Tibial artery (tissue), 4 donors: ENCODE data around the gene MAP3K20.

ENCODE experiments used
- DNase-seq, 2 donors: peaks; one replicate each; pipeline ENCODE4 v3.0.0-alpha.2; 2019
- H3K27ac ChIP-seq, 2 donors: fragments of 200-600 bp; sonication (generic) in 1 of 2; 1 replicate in 1 of 2; 2 replicates in 1 of 2; pipeline ENCODE4 v1.5.1; 2018 to 2019; ENCODE audit warnings: mild to moderate bottlenecking in 1 of 2
- H3K27me3 ChIP-seq, 2 donors: fragments of 200-600 bp; sonication (generic) in 1 of 2; one replicate each; pipeline versions ENCODE4 v1.5.1 to v1.6.0; 2016 to 2019
- H3K36me3 ChIP-seq, 3 donors: fragments of 200-600 bp; sonication (generic) in 2 of 3; one replicate each; pipeline ENCODE4 v1.5.1; 2016 to 2019; ENCODE audit warnings: mild to moderate bottlenecking in 2 of 3
- H3K4me1 ChIP-seq, 4 donors: fragments of 200-600 bp; sonication (generic) in 2 of 4; 1 replicate in 3 of 4; 2 replicates in 1 of 4; pipeline ENCODE4 v1.5.1; 2016 to 2019
- H3K4me3 ChIP-seq, 2 donors: fragments of 200-600 bp; sonication (generic) in 1 of 2; 1 replicate in 1 of 2; 2 replicates in 1 of 2; pipeline ENCODE4 v1.5.1; 2018 to 2019; ENCODE audit warnings: mild to moderate bottlenecking in 2 of 2
- H3K9me3 ChIP-seq, 3 donors: fragments of 200-600 bp; sonication (generic) in 1 of 3; one replicate each; pipeline ENCODE4 v1.5.1; 2016 to 2019
- intact Hi-C: fragments of 100-400 bp; cut with DNase I; formaldehyde crosslinking; loops from one replicate; pipeline ENCODE4 v1.15.0; 2023; ENCODE audit warnings: low total_unique reads
- TF ChIP-seq, protein P1 (sequence below), 2 experiments: fragments of 200-600 bp in 1 of 2; fragments of 450-650 bp in 1 of 2; IDR thresholded peaks; one replicate each; pipeline ENCODE4 v1.5.1; 2017 to 2019; ENCODE audit warnings: antibody characterized with exemption in 2 of 2, mild to moderate bottlenecking in 1 of 2, moderate library complexity in 1 of 2

Gene MAP3K20

GRCh38 chr2:173075781-173076580 is at the start of gene MAP3K20:
MAP3K20 (plus strand) TSS chr2:173075846; CDS start chr2:173091032, 15,186 bp downstream.
- intact Hi-C loops: loop anchor here (5.0 kb wide), 1 partner anchor 131 kb away; no protein-coding TSS in a partner anchor
- TF ChIP-seq, protein P1, sequence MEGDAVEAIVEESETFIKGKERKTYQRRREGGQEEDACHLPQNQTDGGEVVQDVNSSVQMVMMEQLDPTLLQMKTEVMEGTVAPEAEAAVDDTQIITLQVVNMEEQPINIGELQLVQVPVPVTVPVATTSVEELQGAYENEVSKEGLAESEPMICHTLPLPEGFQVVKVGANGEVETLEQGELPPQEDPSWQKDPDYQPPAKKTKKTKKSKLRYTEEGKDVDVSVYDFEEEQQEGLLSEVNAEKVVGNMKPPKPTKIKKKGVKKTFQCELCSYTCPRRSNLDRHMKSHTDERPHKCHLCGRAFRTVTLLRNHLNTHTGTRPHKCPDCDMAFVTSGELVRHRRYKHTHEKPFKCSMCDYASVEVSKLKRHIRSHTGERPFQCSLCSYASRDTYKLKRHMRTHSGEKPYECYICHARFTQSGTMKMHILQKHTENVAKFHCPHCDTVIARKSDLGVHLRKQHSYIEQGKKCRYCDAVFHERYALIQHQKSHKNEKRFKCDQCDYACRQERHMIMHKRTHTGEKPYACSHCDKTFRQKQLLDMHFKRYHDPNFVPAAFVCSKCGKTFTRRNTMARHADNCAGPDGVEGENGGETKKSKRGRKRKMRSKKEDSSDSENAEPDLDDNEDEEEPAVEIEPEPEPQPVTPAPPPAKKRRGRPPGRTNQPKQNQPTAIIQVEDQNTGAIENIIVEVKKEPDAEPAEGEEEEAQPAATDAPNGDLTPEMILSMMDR (IDR thresholded peaks at IDR 0.05): peak; percentile 35 to 47
- H3K4me3 ChIP-seq: peak within 1 kb of the TSS; percentile 72 to 84
- H3K27ac ChIP-seq: peak within 1 kb of the TSS; percentile 94 to 100
- peaks cover 0 to 68% (median 14%) of the 10 kb centered on the region in 4 donors for H3K4me1 ChIP-seq
- DNase-seq: peak; percentile 86 to 91
- no peaks in the 10 kb centered on the region for H3K9me3 ChIP-seq
- no peaks in the 10 kb centered on the region for H3K27me3 ChIP-seq
- H3K36me3 ChIP-seq: no peaks in the 10 kb centered on the region

- Histone ChIP-seq H3K36me3 (no peaks in the 10 kb centered on the region), H3K4me1 (peaks cover 0 to 22% (median 9%) of the 10 kb centered on the region in 4 donors), H3K27me3 (no peaks in the 10 kb centered on the region), H3K9me3 (no peaks in the 10 kb centered on the region), H3K4me3 (no peak overlapping the region), H3K27ac (no peak overlapping the region)
- DNase-seq: no peak
- TF ChIP-seq, protein P1 (IDR thresholded peaks at IDR 0.05): no peak
- intact Hi-C loops: loop anchor here (5.0 kb wide), 1 partner anchor 186 kb away; no protein-coding TSS in a partner anchor
Observed at GRCh38 chr2:173026479-173026878, 49.2 kb upstream of the MAP3K20 start.

GRCh38 chr2:173027181-173028128 is 48.2 kb upstream of the MAP3K20 start:
- DNase-seq: peak; percentile 88 to 95
- TF ChIP-seq, protein P1 (IDR thresholded peaks at IDR 0.05): peak; percentile 93 to 96
- no peak overlapping the region for H3K4me3 ChIP-seq
- H3K36me3 ChIP-seq: no peaks in the 10 kb centered on the region
- H3K9me3 ChIP-seq: no peaks in the 10 kb centered on the region
- peak overlapping the region; percentile 70 to 74 for H3K27ac ChIP-seq
- H3K27me3 ChIP-seq: no peaks in the 10 kb centered on the region
- H3K4me1 ChIP-seq: peaks cover 0 to 22% (median 9%) of the 10 kb centered on the region in 4 donors
- intact Hi-C loops: loop anchor here (5.0 kb wide), 1 partner anchor 185 kb away; no protein-coding TSS in a partner anchor

GRCh38 chr2:173028141-173028540 is 47.5 kb upstream of the MAP3K20 start:
- Histone ChIP-seq H3K4me3 (no peak overlapping the region), H3K27ac (peak overlapping the region; percentile 70 to 74), H3K4me1 (peaks cover 0 to 22% (median 9%) of the 10 kb centered on the region in 4 donors), H3K36me3 (no peaks in the 10 kb centered on the region), H3K9me3 (no peaks in the 10 kb centered on the region), H3K27me3 (no peaks in the 10 kb centered on the region)
- intact Hi-C loops: loop anchor here (5.0 kb wide), 1 partner anchor 184 kb away; no protein-coding TSS in a partner anchor
- DNase-seq: no peak
- TF ChIP-seq, protein P1 (IDR thresholded peaks at IDR 0.05): no peak

GRCh38 chr2:173028671-173029070 is 47.0 kb upstream of the MAP3K20 start:
- Histone ChIP-seq H3K27ac (peak overlapping the region; percentile 70 to 74), H3K4me3 (no peak overlapping the region), H3K9me3 (no peaks in the 10 kb centered on the region), H3K27me3 (no peaks in the 10 kb centered on the region), H3K4me1 (peaks cover 0 to 22% (median 9%) of the 10 kb centered on the region in 4 donors), H3K36me3 (no peaks in the 10 kb centered on the region)
- TF ChIP-seq, protein P1 (IDR thresholded peaks at IDR 0.05): no peak
- intact Hi-C loops: loop anchor here (5.0 kb wide), 1 partner anchor 184 kb away; no protein-coding TSS in a partner anchor
- no peak for DNase-seq
